WTC11 (cell line): ENCODE results near the gene TTC28. TPM values are rescaled to one million over a fixed set of nuclear protein-coding genes. Genes with fewer than 3 reads are reported as not detected.

Experiments
- ATAC-seq: fragments of 200-7000 bp; cut with Tn5 transposase; 2 replicates; pipeline ENCODE4 v1.10.0; 2021; ENCODE audit warnings: mild to moderate bottlenecking, moderate library complexity
- CTCF ChIA-PET: fragments of 300-600 bp; sonication (Branson Sonifier 250); formaldehyde crosslinking; loops from one replicate; lab custom pipeline; 2021; ENCODE audit warnings: antibody characterized with exemption; lab: Charles Lee
- POLR2A ChIA-PET: fragments of 350-600 bp; sonication (Branson Sonifier 250); formaldehyde crosslinking; loops from one replicate; lab custom pipeline; 2021; ENCODE audit warnings: antibody characterized with exemption; lab: Charles Lee
- DNase-seq: peaks from one replicate; pipeline ENCODE4 v3.0.0; 2021; ENCODE audit warnings: low spot score
- H3K27ac Mint-ChIP-seq: 2 replicates; pipeline ENCODE4 v1.8.0; 2021; ENCODE audit warnings: mixed read lengths
- H3K27me3 Mint-ChIP-seq: 2 replicates; pipeline ENCODE4 v1.8.0; 2021; ENCODE audit warnings: low read depth, mild to moderate bottlenecking, moderate library complexity, mixed read lengths
- H3K36me3 Mint-ChIP-seq: 2 replicates; pipeline ENCODE4 v1.8.0; 2021; ENCODE audit warnings: mixed read lengths
- H3K4me1 Mint-ChIP-seq: 2 replicates; pipeline ENCODE4 v1.8.0; 2022; ENCODE audit warnings: mixed read lengths
- H3K4me3 Mint-ChIP-seq: 2 replicates; pipeline ENCODE4 v1.8.0; 2021; ENCODE audit warnings: mild to moderate bottlenecking, moderate library complexity, mixed read lengths
- H3K9me3 Mint-ChIP-seq: 2 replicates; pipeline ENCODE4 v1.8.0; 2021; ENCODE audit warnings: mixed read lengths
- AFF4 ChIP-seq: sonication (generic); formaldehyde crosslinking; IDR thresholded peaks from 2 replicates; pipeline ENCODE4 v1.8.1; 2023; ENCODE audit warnings: mild to moderate bottlenecking, missing genetic modification reagents, borderline replicate concordance
- ATF1 ChIP-seq: sonication (generic); formaldehyde crosslinking; IDR thresholded peaks from 2 replicates; pipeline ENCODE4 v1.8.1; 2023; ENCODE audit warnings: mild to moderate bottlenecking, moderate library complexity, missing genetic modification reagents
- ELF4 ChIP-seq: sonication (generic); formaldehyde crosslinking; IDR thresholded peaks from 2 replicates; pipeline ENCODE4 v1.8.1; 2022; ENCODE audit warnings: low read depth, mild to moderate bottlenecking, moderate library complexity, missing genetic modification reagents
- GABPB1 ChIP-seq: sonication (generic); formaldehyde crosslinking; IDR thresholded peaks from 2 replicates; pipeline ENCODE4 v1.8.1; 2023; ENCODE audit warnings: mild to moderate bottlenecking, missing genetic modification reagents
- IRF2 ChIP-seq: sonication (generic); formaldehyde crosslinking; IDR thresholded peaks from 2 replicates; pipeline ENCODE4 v1.8.0; 2022; ENCODE audit warnings: low read depth, missing genetic modification reagents, borderline replicate concordance
- JAZF1 ChIP-seq: fragments of 250-450 bp; sonication (Bioruptor Pico); IDR thresholded peaks from 2 replicates; pipeline ENCODE4 v1.9.0; 2021; ENCODE audit warnings: moderate library complexity, mild to moderate bottlenecking, inconsistent platforms
- JUN ChIP-seq: sonication (generic); formaldehyde crosslinking; IDR thresholded peaks from 2 replicates; pipeline ENCODE4 v1.8.0; 2023; ENCODE audit warnings: mild to moderate bottlenecking, missing genetic modification reagents
- NR2C2 ChIP-seq: sonication (generic); formaldehyde crosslinking; IDR thresholded peaks from 2 replicates; pipeline ENCODE4 v1.8.0; 2022; ENCODE audit warnings: mild to moderate bottlenecking, missing genetic modification reagents
- OVOL2 ChIP-seq: fragments of 250-450 bp; sonication (Bioruptor Pico); IDR thresholded peaks from 2 replicates; pipeline ENCODE4 v1.9.0; 2021; ENCODE audit warnings: mild to moderate bottlenecking, borderline replicate concordance
- PRRX2 ChIP-seq: fragments of 250-450 bp; sonication (Bioruptor Pico); IDR thresholded peaks from 2 replicates; pipeline ENCODE4 v1.8.0; 2021; ENCODE audit warnings: mild to moderate bottlenecking
- RELA ChIP-seq: sonication (generic); formaldehyde crosslinking; IDR thresholded peaks from 2 replicates; pipeline ENCODE4 v1.8.1; 2022; ENCODE audit warnings: missing genetic modification reagents, mild to moderate bottlenecking, borderline replicate concordance
- RORB ChIP-seq: fragments of 250-450 bp; sonication (Bioruptor Pico); IDR thresholded peaks from 2 replicates; pipeline ENCODE4 v1.9.0; 2021; ENCODE audit warnings: mild to moderate bottlenecking
- SOX15 ChIP-seq: fragments of 250-450 bp; sonication (Bioruptor Pico); IDR thresholded peaks from 2 replicates; pipeline ENCODE4 v1.9.0; 2021; ENCODE audit warnings: mild to moderate bottlenecking
- TCF7 ChIP-seq: sonication (generic); formaldehyde crosslinking; IDR thresholded peaks from 2 replicates; pipeline ENCODE4 v1.8.0; 2022; ENCODE audit warnings: mild to moderate bottlenecking, low read depth, missing genetic modification reagents, moderate library complexity
- ZBTB43 ChIP-seq: sonication (generic); formaldehyde crosslinking; IDR thresholded peaks from 2 replicates; pipeline ENCODE4 v1.8.1; 2023; ENCODE audit warnings: mild to moderate bottlenecking, missing genetic modification reagents
- ZNF138 ChIP-seq: sonication (generic); formaldehyde crosslinking; conservative IDR thresholded peaks from 2 replicates; pipeline ENCODE4 v1.8.1; 2022; ENCODE audit warnings: mild to moderate bottlenecking, moderate library complexity, missing genetic modification reagents
- ZNF232 ChIP-seq: sonication (generic); formaldehyde crosslinking; IDR thresholded peaks from 2 replicates; pipeline ENCODE4 v1.8.0; 2022; ENCODE audit warnings: mild to moderate bottlenecking, missing genetic modification reagents
- ZNF317 ChIP-seq: sonication (generic); formaldehyde crosslinking; IDR thresholded peaks from 2 replicates; pipeline ENCODE4 v1.8.1; 2023; ENCODE audit warnings: low read depth, mild to moderate bottlenecking, moderate library complexity, missing genetic modification reagents, borderline replicate concordance
- ZNF671 ChIP-seq: fragments of 250-450 bp; sonication (Bioruptor Pico); IDR thresholded peaks from 2 replicates; pipeline ENCODE4 v1.8.0; 2021; ENCODE audit warnings: mild to moderate bottlenecking
- total RNA-seq: library from RNA; stranded (reverse); gene quantifications from 3 replicates; pipeline ENCODE4 v1.2.3, GENCODE V29; 2021
- TF ChIP-seq, protein P1 (sequence below): fragments of 250-450 bp; sonication (Bioruptor Pico); IDR thresholded peaks from 2 replicates; pipeline ENCODE4 v1.9.0; 2021; ENCODE audit warnings: mild to moderate bottlenecking
- TF ChIP-seq, protein P2 (sequence below): fragments of 250-450 bp; sonication (Bioruptor Pico); IDR thresholded peaks from 2 replicates; pipeline ENCODE4 v2.1.2; 2022; ENCODE audit warnings: mild to moderate bottlenecking, moderate library complexity

Gene TTC28
- total RNA-seq, 1 experiment from 2014 or later, result 13.0 TPM

GRCh38 chr22:28102151-28102812 is 577.4 kb downstream of the TTC28 start:
- Mint-ChIP-seq H3K27ac (no peak overlapping the region), H3K36me3 (no peaks in the 10 kb centered on the region), H3K4me1 (no peaks in the 10 kb centered on the region)
- DNase-seq, result no peak
- ATAC-seq, result no peak
- TF ChIP-seq AFF4 (CRISPR knock-in tag) (no peak), GABPB1 (CRISPR knock-in tag) (no peak), ZNF317 (CRISPR knock-in tag) (no peak), ZBTB43 (CRISPR knock-in tag) (no peak), IRF2 (CRISPR knock-in tag) (no peak), ELF4 (CRISPR knock-in tag) (no peak)
- TF ChIP-seq, all 79 proteins: peak for 0
- H3K27me3 Mint-ChIP-seq, result no peaks in the 10 kb centered on the region
- H3K9me3 Mint-ChIP-seq, result no peaks in the 10 kb centered on the region
- ChIA-PET CTCF (interaction anchor here (0.6 to 3.6 kb wide), 4 partner anchors 8 to 1157 kb away, joined by 3 to 15 read pairs (median 4); no protein-coding TSS in a partner anchor), POLR2A (interaction anchor here (0.5 kb wide), 1 partner anchor 11 kb away, joined by 3 read pairs; no protein-coding TSS in a partner anchor)
- no peak overlapping the region for H3K4me3 Mint-ChIP-seq

DNA sequence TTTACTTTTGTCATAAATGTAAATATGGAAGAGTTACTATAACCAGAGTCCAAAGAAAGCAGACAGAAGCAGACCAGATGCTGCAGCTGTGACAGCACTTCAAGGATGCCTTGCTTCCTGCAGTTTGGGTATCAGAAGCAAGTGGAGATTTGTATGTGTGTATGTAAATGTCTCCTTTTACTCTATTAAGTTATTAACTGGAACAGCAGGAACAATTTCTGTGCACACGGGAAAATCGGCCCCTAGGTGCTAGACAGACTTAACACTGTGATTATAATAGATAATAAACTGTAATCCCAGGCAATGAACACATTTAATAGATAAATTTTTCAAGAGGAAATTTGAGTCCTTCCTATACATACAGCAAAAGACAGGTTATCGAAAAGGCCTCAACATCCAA is 582.0 kb downstream of the TTC28 start:
- Mint-ChIP-seq H3K4me3 (no peak overlapping the region), H3K4me1 (0 out of 2 replicates have a peak, but pooled peaks cover 2% of the 10 kb centered on the region), H3K36me3 (no peaks in the 10 kb centered on the region), H3K9me3 (no peaks in the 10 kb centered on the region), H3K27ac (no peak overlapping the region), H3K27me3 (no peaks in the 10 kb centered on the region)
- TF ChIP-seq ZNF138 (CRISPR knock-in tag), result no peak
- TF ChIP-seq ZNF232, result no peak
- no peak for TF ChIP-seq SOX15 (CRISPR knock-in tag)
- TF ChIP-seq JAZF1, result no peak
- TF ChIP-seq ATF1 (CRISPR knock-in tag), result no peak
- TF ChIP-seq, protein P1, sequence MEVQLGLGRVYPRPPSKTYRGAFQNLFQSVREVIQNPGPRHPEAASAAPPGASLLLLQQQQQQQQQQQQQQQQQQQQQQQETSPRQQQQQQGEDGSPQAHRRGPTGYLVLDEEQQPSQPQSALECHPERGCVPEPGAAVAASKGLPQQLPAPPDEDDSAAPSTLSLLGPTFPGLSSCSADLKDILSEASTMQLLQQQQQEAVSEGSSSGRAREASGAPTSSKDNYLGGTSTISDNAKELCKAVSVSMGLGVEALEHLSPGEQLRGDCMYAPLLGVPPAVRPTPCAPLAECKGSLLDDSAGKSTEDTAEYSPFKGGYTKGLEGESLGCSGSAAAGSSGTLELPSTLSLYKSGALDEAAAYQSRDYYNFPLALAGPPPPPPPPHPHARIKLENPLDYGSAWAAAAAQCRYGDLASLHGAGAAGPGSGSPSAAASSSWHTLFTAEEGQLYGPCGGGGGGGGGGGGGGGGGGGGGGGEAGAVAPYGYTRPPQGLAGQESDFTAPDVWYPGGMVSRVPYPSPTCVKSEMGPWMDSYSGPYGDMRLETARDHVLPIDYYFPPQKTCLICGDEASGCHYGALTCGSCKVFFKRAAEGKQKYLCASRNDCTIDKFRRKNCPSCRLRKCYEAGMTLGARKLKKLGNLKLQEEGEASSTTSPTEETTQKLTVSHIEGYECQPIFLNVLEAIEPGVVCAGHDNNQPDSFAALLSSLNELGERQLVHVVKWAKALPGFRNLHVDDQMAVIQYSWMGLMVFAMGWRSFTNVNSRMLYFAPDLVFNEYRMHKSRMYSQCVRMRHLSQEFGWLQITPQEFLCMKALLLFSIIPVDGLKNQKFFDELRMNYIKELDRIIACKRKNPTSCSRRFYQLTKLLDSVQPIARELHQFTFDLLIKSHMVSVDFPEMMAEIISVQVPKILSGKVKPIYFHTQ (CRISPR knock-in tag), result no peak
- TF ChIP-seq ZNF671 (CRISPR knock-in tag), result no peak
- TF ChIP-seq NR2C2 (CRISPR knock-in tag), result no peak
- TF ChIP-seq IRF2 (CRISPR knock-in tag), result no peak
- no peak for TF ChIP-seq JUN (CRISPR knock-in tag)
- no peak for TF ChIP-seq RORB (CRISPR knock-in tag)
- TF ChIP-seq OVOL2 (CRISPR knock-in tag), result no peak
- TF ChIP-seq TCF7 (CRISPR knock-in tag), result no peak
- no peak for TF ChIP-seq RELA (CRISPR knock-in tag)
- no peak for TF ChIP-seq PRRX2
- TF ChIP-seq, protein P2, sequence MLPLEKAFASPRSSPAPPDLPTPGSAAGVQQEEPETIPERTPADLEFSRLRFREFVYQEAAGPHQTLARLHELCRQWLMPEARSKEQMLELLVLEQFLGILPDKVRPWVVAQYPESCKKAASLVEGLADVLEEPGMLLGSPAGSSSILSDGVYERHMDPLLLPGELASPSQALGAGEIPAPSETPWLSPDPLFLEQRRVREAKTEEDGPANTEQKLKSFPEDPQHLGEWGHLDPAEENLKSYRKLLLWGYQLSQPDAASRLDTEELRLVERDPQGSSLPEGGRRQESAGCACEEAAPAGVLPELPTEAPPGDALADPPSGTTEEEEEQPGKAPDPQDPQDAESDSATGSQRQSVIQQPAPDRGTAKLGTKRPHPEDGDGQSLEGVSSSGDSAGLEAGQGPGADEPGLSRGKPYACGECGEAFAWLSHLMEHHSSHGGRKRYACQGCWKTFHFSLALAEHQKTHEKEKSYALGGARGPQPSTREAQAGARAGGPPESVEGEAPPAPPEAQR (CRISPR knock-in tag), result no peak
- no peak for DNase-seq
- no peak for ATAC-seq
- ChIA-PET POLR2A (no interaction called here), CTCF (no interaction called here)
